Activated CD8-positive, alpha-beta memory T cell treated with anti-CD3 and anti-CD28 coated beads for 48 hours (primary cell): ENCODE data around the gene PPP4R3A.
"Not testable (repeated sequence)": the region's sequence is repeated elsewhere in the genome, so short reads cannot be mapped to it uniquely, and the experiment has no call there.

Experiments used
- DNase-seq, 3 experiments: peaks; one replicate each; pipeline ENCODE4 v3.0.0-alpha.2; 2020; ENCODE audit warnings: low read depth in 2 of 3, low spot score in 2 of 3

Gene PPP4R3A

GRCh38 chr14:91444335-91445020 lies 65.6 kb downstream of the PPP4R3A start:
- no peak for DNase-seq

- DNase-seq, result no peak
Measured at GRCh38 chr14:91439345-91439744, 70.8 kb downstream of the PPP4R3A start.

DNA sequence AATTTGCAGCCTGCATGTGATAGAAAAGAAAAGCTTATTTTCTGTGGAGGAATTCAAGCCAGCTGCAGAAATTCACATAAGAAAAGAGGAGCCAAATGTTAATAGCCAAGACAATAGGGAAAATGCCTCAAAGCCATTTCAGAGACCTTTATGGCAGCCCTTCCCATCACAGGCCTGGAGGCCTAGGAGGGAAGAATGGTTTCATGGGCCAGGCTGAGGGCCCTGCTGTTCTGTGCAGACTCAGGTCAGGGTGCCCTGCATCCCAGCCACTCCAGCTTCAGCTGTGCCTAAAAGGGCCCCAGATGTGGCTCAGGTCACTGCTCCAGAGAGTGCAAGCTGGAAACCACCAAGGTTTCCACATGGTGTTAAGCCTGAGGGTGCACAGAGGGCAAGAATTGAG lies 71.3 kb downstream of the PPP4R3A start:
- DNase-seq, result no peak

- not testable (repeated sequence) for DNase-seq
Measured at GRCh38 chr14:91436266-91436665, 73.8 kb downstream of the PPP4R3A start.

- DNase-seq, result no peak
Measured at GRCh38 chr14:91429385-91429784, 80.7 kb downstream of the PPP4R3A start.

DNA sequence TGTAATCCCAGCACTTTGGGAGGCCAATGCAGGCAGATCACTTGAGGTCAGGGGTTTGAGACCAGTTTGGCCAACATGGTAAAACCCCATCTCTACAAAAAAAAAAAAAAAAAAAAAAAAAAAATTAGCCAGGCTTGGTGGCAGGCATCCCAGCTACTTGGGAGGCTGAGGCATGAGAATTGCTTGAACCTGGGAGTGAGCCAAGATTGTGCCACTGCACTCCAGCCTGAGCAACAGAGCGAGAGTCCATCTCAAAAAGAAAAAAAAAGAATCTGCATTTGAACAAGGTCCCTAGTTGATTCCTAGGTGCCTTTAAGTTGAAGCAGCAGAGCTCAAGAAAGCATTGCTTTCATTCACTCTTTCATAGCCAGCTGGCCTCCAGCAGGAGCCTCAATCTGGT lies 81.2 kb downstream of the PPP4R3A start:
- not testable (repeated sequence) for DNase-seq

- DNase-seq, result not testable (repeated sequence)
Measured at GRCh38 chr14:91425531-91425944, 84.6 kb downstream of the PPP4R3A start.

GRCh38 chr14:91424813-91425530 lies 85.1 kb downstream of the PPP4R3A start:
- DNase-seq, result no peak

DNA sequence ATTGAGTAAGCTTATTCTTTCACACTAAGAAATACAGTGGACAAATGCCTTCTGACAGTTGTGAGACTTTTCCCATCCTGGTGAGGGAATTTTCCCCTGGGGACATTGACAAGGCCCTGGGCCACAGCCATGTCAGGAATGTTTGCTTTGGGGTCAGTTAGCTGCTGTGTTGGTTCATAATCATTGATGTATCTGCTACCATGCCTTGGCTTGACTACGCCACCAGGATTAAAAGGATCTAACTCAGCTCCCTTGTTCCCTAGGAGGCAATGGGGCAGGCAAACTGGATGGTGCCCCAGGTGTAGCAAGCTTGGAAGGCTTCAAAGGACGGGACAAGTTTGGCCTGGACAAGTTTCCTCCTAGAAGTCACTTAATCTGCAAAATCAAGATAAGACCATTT lies 89.4 kb downstream of the PPP4R3A start:
- no peak for DNase-seq

GRCh38 chr14:91419451-91419850 lies 90.7 kb downstream of the PPP4R3A start:
- DNase-seq, result no peak

DNA sequence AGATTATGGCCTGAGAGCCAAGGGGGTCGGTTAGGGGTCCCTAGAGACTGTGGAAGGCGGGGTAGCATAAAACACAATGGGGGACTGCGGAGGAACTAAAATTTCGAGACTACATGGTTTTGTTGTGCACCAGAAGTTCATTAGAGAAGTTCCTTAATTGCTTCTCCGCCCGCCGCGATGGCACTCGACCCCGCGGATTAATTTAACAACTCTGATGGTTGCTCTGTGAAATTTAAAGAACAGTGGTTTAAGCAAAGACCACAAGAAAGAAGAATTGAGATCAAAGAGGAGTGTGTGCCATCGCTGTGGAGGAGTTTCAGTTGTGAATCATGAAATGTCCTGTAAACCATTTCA lies 91.1 kb downstream of the PPP4R3A start:
- no peak for DNase-seq

DNA sequence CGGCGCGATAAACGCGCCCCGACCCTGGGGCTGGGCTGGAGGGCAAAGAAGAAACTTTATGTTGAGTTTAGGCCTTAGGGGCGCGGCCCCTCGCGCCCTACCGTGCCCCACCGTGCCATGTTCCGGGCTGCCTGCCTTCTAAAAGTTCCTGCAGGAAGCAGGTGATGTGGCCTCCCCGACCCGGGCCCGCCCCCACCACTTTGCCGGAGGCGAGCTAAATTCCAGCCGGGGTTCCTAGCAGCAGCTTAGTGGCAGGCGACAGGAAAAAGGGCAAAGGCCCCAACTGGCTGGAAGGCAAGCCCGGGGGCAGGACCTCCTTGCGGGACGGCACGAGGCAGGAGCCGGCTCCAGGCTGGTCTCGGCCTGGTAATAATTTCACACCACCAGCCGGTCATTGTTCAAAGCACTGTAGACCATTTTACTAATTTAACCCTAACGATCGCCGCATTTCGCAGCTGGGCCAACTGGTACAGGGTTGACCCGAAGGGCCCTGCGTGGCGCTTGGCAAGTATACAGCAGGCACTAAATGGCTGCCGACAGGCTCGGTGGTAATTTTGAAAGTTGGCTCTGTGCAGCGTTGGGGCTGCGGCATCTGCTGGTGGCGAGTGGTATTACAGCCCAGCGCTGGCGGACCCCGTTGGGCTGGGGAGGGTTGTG lies 91.6 kb downstream of the PPP4R3A start:
- peak; percentile 60 to 94 (median 77) for DNase-seq

DNA sequence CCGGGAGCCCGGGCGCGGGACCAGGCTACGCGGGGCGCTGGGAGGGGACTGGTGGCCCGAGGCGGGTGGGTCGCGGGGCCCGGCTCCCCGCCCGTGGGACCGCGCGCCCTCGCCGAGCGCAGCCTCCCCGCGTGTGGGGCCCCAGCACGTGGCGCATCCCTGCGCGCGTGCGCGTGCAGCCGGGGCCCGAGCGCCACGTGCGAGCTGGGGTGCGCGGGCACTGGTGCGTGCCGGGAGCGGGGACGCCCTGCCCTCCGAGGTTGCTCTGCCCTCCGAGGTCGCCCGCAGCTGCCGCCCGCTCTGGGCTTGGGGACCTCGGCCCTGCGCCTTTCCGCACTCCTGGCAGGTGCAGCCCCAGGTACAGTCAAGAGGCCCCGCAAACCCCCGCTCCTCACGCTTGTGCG lies 92.1 kb downstream of the PPP4R3A start:
- no peak for DNase-seq

DNA sequence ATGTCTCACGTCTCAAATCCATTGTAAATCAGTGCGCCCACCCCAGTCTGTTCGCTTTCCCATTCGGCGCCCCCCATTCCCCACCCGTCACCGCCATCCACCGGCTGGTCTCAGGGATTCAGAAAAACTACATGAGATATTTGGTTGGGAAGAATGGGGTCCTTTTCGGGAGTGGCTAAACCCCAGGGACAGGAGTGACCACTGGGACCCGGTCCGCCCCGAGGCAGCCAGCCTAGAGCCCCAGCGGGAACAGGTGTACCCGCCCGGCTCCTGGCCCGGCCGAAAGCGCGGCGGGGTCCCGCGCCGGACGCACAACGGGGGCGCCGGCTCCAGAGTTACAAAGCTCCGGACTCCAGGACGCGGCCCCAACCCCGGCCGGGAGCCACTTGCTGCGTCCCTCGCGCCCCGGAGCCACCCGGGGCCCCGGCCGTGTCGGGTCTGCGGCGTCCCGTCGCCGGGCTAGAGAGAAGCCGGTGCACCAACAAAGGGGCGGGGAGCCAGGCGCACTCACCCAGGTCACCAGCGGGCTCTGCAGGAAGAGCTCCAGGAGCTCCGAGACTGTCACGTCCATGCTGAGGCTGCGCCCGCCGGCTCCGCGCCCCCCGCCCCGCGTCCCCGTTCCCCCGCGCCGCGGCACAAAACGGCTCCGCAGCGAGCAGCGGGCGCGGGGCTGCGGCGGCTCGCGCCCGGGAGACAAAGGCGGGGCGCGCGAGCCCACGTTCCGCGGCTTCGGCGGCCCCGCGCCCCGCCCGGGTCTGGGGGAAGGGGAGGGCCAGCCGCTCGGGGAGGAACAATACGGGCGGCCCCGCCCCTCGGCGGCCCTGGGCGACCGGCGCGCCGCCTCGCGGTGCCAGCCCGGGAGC lies 92.8 kb downstream of the PPP4R3A start, which contains the start of gene CCDC88C:
Gene CCDC88C, minus strand, starts transcription at position 701 of the 863 bp plus-strand sequence. Its CDS starts 130 bp downstream, at position 571.
- DNase-seq, result peak in 1 of 3 experiments; percentile 63

- DNase-seq, result no peak
Measured at GRCh38 chr14:91416744-91417119, 93.4 kb downstream of the PPP4R3A start.

DNA sequence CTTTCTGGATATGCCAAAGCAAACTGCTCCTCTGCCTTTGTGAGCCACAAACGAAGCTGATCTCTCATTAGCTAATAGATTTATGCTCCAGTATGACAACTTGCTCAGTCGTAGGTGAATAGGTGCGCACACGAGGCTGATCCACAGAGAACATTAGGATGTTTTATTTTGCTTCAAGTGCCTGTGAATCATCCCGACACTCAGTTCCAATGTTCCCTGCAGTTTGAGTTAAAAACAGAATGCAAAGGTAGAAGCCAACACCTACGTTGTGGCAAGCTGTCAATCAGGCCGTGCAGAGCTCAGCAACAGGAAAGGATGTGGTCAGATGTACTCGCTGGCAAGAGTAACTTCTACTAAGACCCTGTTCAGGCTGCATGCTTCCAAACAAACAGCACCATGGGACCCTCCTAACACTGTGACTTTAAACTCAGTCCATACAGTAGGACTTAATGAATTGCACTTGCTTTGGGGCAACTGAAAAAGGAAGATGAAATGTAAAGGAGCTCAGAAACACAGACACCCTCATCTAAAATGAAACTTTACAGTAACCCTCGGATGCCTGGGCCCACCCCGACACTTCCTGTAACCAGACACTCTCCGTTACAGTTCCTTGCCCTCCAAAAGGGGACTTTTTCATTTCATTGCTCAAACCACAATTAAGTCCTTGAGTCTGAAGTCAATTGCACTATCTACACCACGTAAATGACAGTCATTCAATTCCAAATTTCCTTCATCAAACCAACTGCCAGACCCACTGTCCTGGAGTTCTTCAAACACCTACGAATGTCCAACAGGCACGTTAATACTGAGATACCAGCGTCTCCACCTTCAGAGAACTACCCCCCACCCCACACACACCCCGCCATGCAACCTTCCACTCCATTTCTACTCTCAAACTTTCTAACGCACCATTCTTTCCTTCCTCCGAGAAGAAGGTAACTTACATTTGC lies 94.0 kb downstream of the PPP4R3A start:
- no peak for DNase-seq

DNA sequence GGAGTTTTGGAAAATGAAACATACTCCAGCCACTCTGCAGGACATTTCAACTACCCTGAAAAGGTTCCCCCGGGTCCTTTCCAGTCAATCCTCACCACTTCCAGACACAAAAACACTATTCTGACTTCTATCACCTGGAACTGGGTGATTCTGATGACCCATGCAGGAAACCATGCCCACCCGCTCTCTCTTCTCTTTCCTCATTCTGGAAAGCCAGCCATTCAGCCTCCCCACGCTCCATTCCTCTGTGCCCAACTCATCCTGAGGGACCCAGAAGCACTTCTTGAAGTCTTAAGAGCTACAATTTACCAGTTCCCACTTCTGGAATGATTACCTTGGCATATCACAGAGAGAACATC lies 95.7 kb downstream of the PPP4R3A start:
- DNase-seq, result no peak

DNA sequence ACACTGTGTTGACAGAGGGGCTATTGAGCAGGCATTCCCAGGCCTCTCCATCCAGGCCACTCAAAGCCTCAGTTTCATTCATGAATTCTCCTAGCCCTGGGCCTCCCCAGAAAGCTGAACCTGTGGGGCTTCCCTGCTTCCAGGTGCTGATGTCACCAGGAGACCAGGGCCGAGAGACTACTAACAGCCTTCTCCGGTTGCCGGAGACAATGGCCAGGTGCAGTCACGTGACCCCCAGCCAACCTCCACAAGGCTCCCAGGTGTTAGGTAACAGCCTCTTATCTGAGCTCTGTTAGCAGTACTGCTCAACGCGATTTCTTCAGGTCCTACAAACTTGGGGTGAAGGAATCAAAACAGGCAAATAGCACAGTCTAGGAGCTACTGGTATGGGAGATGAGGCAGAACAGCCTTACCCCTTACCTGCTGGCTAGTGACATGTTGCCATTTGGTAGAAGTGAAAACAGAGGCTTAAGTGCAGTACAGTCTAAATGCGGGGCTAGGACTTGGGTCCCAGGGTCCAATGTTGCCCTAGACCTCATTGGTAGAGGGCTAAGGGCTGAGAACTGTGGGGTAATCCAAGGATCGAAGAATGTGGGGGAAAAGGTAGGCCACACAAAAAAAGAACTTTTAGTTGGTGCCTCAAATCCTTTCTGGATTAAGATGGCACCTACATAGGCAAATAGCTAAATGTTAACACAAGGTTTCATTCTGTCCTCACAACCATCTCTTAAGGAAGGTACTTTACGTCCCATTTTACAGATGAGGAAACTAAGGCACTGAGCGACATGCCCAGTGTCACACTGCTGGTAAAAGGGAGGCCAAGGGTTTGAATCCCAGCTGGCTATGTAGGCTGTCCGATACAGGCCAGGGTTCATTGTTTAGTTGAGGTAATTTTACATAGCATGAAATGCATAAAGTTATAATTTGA lies 96.3 kb downstream of the PPP4R3A start:
- DNase-seq, result no peak

DNA sequence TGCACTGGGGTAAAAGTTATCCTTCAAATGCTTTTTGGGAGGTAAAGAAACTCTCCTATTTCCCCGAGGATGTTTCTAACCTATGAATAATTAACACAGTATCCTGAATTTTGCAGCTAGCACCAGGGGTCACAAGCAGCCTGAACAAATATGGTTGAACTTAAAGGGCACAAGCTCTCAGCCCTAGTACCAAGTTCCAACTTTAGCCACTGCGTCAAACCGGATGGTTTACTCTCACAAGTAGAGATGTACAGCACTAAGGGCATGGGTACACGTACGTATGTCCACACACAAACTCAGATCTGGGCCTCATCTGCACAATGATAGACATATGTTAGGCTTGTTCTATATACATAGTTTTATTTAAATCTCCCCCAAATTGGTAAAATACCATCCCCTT lies 97.2 kb downstream of the PPP4R3A start:
- no peak for DNase-seq
